WTC11 (cell line): ENCODE results near the gene SEPTIN1.

Experiments
- ESRRA ChIP-seq: sonication (generic); formaldehyde crosslinking; IDR thresholded peaks from 2 replicates; pipeline ENCODE4 v1.8.1; 2022; ENCODE audit warnings: mild to moderate bottlenecking, missing genetic modification reagents, borderline replicate concordance
- ETV6 ChIP-seq: sonication (generic); formaldehyde crosslinking; IDR thresholded peaks from 2 replicates; pipeline ENCODE4 v1.8.1; 2022; ENCODE audit warnings: mild to moderate bottlenecking, missing genetic modification reagents
- JUN ChIP-seq: sonication (generic); formaldehyde crosslinking; IDR thresholded peaks from 2 replicates; pipeline ENCODE4 v1.8.0; 2023; ENCODE audit warnings: mild to moderate bottlenecking, missing genetic modification reagents
- TP53 ChIP-seq: sonication (generic); formaldehyde crosslinking; IDR thresholded peaks from 2 replicates; pipeline ENCODE4 v1.8.1; 2023; ENCODE audit warnings: mild to moderate bottlenecking, missing genetic modification reagents
- ZNF232 ChIP-seq: sonication (generic); formaldehyde crosslinking; IDR thresholded peaks from 2 replicates; pipeline ENCODE4 v1.8.0; 2022; ENCODE audit warnings: mild to moderate bottlenecking, missing genetic modification reagents
- TF ChIP-seq, protein P1 (sequence below): sonication (generic); formaldehyde crosslinking; IDR thresholded peaks from 2 replicates; pipeline ENCODE4 v1.8.1; 2023; ENCODE audit warnings: mild to moderate bottlenecking, missing genetic modification reagents
- TF ChIP-seq, protein P2 (sequence below): fragments of 200-600 bp; IDR thresholded peaks from 2 replicates; pipeline ENCODE4 v1.8.0; 2022; ENCODE audit warnings: antibody characterized with exemption

DNA sequence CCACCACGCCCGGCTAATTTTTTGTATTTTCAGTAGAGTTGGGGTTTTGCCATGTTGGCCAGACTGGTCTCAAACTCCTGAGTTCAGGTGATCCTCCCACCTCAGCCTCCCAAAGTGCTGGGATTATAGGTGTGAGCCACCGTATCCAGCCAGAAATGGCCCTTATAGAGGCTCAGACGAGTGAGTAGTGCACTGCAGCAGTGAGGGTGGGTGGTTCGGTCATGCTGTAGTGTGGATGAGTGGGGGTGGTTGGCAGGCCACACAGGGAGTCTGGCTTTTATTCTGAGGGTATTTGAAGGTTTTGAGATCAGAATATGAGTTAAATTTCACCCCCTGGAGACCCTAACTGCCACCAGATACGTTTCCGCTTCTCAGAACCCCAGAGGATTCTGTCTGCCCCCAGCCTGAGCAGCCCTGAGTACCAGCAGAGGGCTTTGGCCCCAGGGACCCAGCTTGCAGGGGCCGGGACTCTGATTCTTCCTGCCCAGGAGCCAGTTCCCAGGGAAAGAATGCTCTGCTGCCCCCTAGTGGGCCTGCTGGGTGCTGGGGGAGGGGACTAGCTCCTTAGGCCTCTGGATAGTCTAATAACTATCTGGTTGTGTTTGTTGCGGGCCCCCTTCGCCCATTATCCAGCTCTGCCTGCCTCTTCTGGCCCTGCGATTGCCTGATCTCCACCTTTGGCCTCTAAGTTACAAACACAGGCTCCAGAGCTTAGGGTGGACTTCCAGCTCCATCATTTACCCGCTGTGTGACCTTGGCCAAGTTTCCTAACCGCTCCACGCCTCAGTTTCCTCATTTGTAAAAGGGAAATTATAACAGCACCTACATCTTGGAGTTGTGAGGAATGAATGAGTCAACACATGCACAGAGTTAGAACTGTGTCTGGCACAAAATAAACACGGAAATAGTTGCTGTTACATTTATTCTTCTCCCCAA, 27.0 kb upstream of the SEPTIN1 start:
- TF ChIP-seq ESRRA (CRISPR knock-in tag), result no peak
- TF ChIP-seq JUN (CRISPR knock-in tag), result no peak
- no peak for TF ChIP-seq TP53 (CRISPR knock-in tag)
- no peak for TF ChIP-seq ZNF232 (CRISPR knock-in tag)
- no peak for TF ChIP-seq ETV6
- TF ChIP-seq, protein P1, sequence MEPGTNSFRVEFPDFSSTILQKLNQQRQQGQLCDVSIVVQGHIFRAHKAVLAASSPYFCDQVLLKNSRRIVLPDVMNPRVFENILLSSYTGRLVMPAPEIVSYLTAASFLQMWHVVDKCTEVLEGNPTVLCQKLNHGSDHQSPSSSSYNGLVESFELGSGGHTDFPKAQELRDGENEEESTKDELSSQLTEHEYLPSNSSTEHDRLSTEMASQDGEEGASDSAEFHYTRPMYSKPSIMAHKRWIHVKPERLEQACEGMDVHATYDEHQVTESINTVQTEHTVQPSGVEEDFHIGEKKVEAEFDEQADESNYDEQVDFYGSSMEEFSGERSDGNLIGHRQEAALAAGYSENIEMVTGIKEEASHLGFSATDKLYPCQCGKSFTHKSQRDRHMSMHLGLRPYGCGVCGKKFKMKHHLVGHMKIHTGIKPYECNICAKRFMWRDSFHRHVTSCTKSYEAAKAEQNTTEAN, result no peak
- TF ChIP-seq, protein P2, sequence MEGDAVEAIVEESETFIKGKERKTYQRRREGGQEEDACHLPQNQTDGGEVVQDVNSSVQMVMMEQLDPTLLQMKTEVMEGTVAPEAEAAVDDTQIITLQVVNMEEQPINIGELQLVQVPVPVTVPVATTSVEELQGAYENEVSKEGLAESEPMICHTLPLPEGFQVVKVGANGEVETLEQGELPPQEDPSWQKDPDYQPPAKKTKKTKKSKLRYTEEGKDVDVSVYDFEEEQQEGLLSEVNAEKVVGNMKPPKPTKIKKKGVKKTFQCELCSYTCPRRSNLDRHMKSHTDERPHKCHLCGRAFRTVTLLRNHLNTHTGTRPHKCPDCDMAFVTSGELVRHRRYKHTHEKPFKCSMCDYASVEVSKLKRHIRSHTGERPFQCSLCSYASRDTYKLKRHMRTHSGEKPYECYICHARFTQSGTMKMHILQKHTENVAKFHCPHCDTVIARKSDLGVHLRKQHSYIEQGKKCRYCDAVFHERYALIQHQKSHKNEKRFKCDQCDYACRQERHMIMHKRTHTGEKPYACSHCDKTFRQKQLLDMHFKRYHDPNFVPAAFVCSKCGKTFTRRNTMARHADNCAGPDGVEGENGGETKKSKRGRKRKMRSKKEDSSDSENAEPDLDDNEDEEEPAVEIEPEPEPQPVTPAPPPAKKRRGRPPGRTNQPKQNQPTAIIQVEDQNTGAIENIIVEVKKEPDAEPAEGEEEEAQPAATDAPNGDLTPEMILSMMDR, result peak; percentile 81
